Endothelial cell of umbilical vein (primary cell): ENCODE data around the gene KIF9. TPM values are rescaled to one million over a fixed set of nuclear protein-coding genes. Genes with fewer than 3 reads are reported as not detected.

Experiments
- BruUV-seq: library from RNA; stranded (reverse); fragments of 400-500 nt; replicated peaks from 2 replicates; lab custom pipeline; 2021; lab: Mats Ljungman, UMichigan
- CTCF ChIA-PET: fragments of 300-600, 350-600 bp; sonication (Branson Sonifier 250); formaldehyde crosslinking; loops from one replicate; lab custom pipeline; 2021; ENCODE audit warnings: antibody characterized with exemption, inconsistent platforms; lab: Charles Lee
- POLR2A ChIA-PET: fragments of 300-600, 350-600 bp; sonication (Branson Sonifier 250); formaldehyde crosslinking; loops from one replicate; lab custom pipeline; 2021; ENCODE audit warnings: antibody characterized with exemption, inconsistent platforms; lab: Charles Lee
- DNase-seq: peaks from one replicate; pipeline ENCODE4 v3.0.0-alpha.2; 2011; ENCODE audit warnings: low read depth, low spot score
- FAIRE-seq: peaks from 2 replicates; lab custom pipeline; 2011; peaks lifted over from hg19 to GRCh38; lab: Jason Lieb, UNC
- H2AFZ ChIP-seq: 2 replicates; pipeline ENCODE4 v1.6.0; 2012; ENCODE audit warnings: low read depth, low read length, control low read depth, inconsistent platforms
- H3K27ac ChIP-seq: 2 replicates; pipeline ENCODE4 v1.5.1; 2011; ENCODE audit warnings: low read depth, mild to moderate bottlenecking, control low read depth, low read length, moderate library complexity; ENCODE audit not compliant: insufficient read depth
- H3K27me3 ChIP-seq, 2 experiments: 2 replicates each; pipeline versions ENCODE4 v1.6.0 to v1.6.1; 2011; ENCODE audit warnings: low read length in 2 of 2, mixed read lengths in 1 of 2; ENCODE audit not compliant: control insufficient read depth in 2 of 2, insufficient read depth in 2 of 2
- H3K36me3 ChIP-seq, 2 experiments: 2 replicates in 1 of 2; 3 replicates in 1 of 2; pipeline ENCODE4 v1.5.1; 2011; ENCODE audit warnings: low read length in 2 of 2, mild to moderate bottlenecking in 1 of 2, moderate library complexity in 1 of 2; ENCODE audit not compliant: control insufficient read depth in 2 of 2, insufficient read depth in 2 of 2; ENCODE audit errors: extremely low read depth in 1 of 2
- H3K4me1 ChIP-seq: 3 replicates; pipeline ENCODE4 v1.5.1; 2011; ENCODE audit warnings: mild to moderate bottlenecking, low read length; ENCODE audit not compliant: control insufficient read depth, insufficient read depth; ENCODE audit errors: extremely low read depth
- H3K4me2 ChIP-seq: 2 replicates; pipeline ENCODE4 v1.6.1; 2011; ENCODE audit warnings: low read length, control low read depth, mixed read lengths; ENCODE audit not compliant: insufficient read depth
- H3K4me3 ChIP-seq, 3 experiments: fragments of 200-600 bp in 1 of 3; sonication (generic), shearing (Covaris generic) in 1 of 3; replicated peaks in 1 of 3; 2 replicates each; pipeline ENCODE4 v1.5.1; 2011 to 2016; ENCODE audit warnings: control low read depth in 3 of 3, low read length in 3 of 3, mild to moderate bottlenecking in 2 of 3, inconsistent platforms in 1 of 3, low read depth in 1 of 3, moderate library complexity in 1 of 3; ENCODE audit not compliant: insufficient read depth in 1 of 3
- H3K79me2 ChIP-seq: 2 replicates; pipeline ENCODE4 v1.6.0; 2012; ENCODE audit warnings: low read length, inconsistent platforms; ENCODE audit not compliant: control insufficient read depth, insufficient read depth
- H3K9ac ChIP-seq: replicated peaks from 2 replicates; pipeline ENCODE3; 2011; ENCODE audit warnings: low read length, control low read depth; ENCODE audit not compliant: insufficient read depth; ENCODE audit errors: extremely low read depth
- H3K9me1 ChIP-seq: replicated peaks from 3 replicates; pipeline ENCODE4 v1.6.0; 2011; ENCODE audit warnings: mild to moderate bottlenecking, low read length; ENCODE audit not compliant: control insufficient read depth, insufficient read depth; ENCODE audit errors: extremely low read depth
- H3K9me3 ChIP-seq: replicated peaks from 2 replicates; pipeline ENCODE4 v1.5.1; 2012; ENCODE audit warnings: low read length, inconsistent platforms; ENCODE audit not compliant: control insufficient read depth, insufficient read depth
- H4K20me1 ChIP-seq: replicated peaks from 2 replicates; pipeline ENCODE3; 2011; ENCODE audit warnings: mild to moderate bottlenecking, low read length; ENCODE audit not compliant: control insufficient read depth, insufficient read depth; ENCODE audit errors: extremely low read depth
- CTCF ChIP-seq, 2 donors: IDR thresholded peaks; 1 replicate in 1 of 2; 2 replicates in 1 of 2; pipeline ENCODE4 v1.5.1; 2011; ENCODE audit warnings: low read length in 2 of 2, mild to moderate bottlenecking in 2 of 2, moderate library complexity in 2 of 2, control low read depth in 1 of 2, inconsistent platforms in 1 of 2, low read depth in 1 of 2; ENCODE audit not compliant: insufficient read depth in 1 of 2; ENCODE audit errors: extremely low read depth in 1 of 2
- EZH2 ChIP-seq: IDR thresholded peaks from 2 replicates; pipeline ENCODE4 v1.6.1; 2012; ENCODE audit warnings: borderline replicate concordance, low read depth, mild to moderate bottlenecking, moderate library complexity, low read length, inconsistent platforms; ENCODE audit not compliant: severe bottlenecking
- FOS ChIP-seq: IDR thresholded peaks from 2 replicates; pipeline ENCODE4 v1.6.1; 2011; ENCODE audit warnings: mild to moderate bottlenecking, low read length, moderate library complexity, borderline replicate concordance; ENCODE audit not compliant: insufficient read depth
- GATA2 ChIP-seq: IDR thresholded peaks from 2 replicates; pipeline ENCODE4 v1.7.0; 2011; ENCODE audit warnings: low read depth, mild to moderate bottlenecking, moderate library complexity, mixed read lengths, low read length; ENCODE audit not compliant: insufficient read length, insufficient read depth
- JUN ChIP-seq: IDR thresholded peaks from 2 replicates; pipeline ENCODE4 v1.6.1; 2011; ENCODE audit warnings: borderline replicate concordance, low read depth; ENCODE audit not compliant: insufficient read length, insufficient read depth
- MYC ChIP-seq: IDR thresholded peaks from one replicate; pipeline ENCODE4 v1.6.1; 2011; ENCODE audit warnings: mild to moderate bottlenecking, low read depth, low read length
- POLR2A ChIP-seq: IDR thresholded peaks from 2 replicates; pipeline ENCODE4 v1.6.1; 2012; ENCODE audit warnings: low read depth, mild to moderate bottlenecking, control low read depth, low read length
- POLR2AphosphoS5 ChIP-seq: IDR thresholded peaks from 2 replicates; pipeline ENCODE4 v1.6.1; 2012; ENCODE audit warnings: low read depth, mild to moderate bottlenecking, control low read depth, low read length, moderate library complexity; ENCODE audit not compliant: insufficient read depth
- dilution Hi-C: fragments of 300-500 bp; cut with MboI; formaldehyde crosslinking; loops from one replicate; pipeline ENCODE4 v1.15.0; 2019; ENCODE audit warnings: low sequenced_read_pairs; ENCODE audit not compliant: extremely low pct_ligation_motif_present
- intact Hi-C: fragments of 100-400 bp; cut with micrococcal nuclease; formaldehyde crosslinking; loops from one replicate; pipeline ENCODE4 v1.10.0; 2022
- polyA plus RNA-seq, 4 experiments: library from polyadenylated mRNA; depleted of rRNA in 3 of 4; stranded (reverse) in 3 of 4; unstranded in 1 of 4; fragments of >200 nt; gene quantifications; 2 replicates each; pipeline versions ENCODE4 v1.2.1 to v1.2.3, GENCODE V29; 2011 to 2012; ENCODE audit warnings: missing spikeins in 1 of 4
- total RNA-seq: library from RNA; stranded (reverse); gene quantifications from 2 replicates; pipeline ENCODE4 v1.2.3, GENCODE V29; 2021
- TF ChIP-seq, protein P1 (sequence below): IDR thresholded peaks from 2 replicates; pipeline ENCODE4 v1.6.1; 2011; ENCODE audit not compliant: insufficient read depth, insufficient read length

The KIF9 gene
- total and polyA plus RNA-seq, 2 donors (not counting 3 experiments of a cell fraction or from before 2014, with no cell fraction given), result 20.5 to 22.4 TPM

DNA sequence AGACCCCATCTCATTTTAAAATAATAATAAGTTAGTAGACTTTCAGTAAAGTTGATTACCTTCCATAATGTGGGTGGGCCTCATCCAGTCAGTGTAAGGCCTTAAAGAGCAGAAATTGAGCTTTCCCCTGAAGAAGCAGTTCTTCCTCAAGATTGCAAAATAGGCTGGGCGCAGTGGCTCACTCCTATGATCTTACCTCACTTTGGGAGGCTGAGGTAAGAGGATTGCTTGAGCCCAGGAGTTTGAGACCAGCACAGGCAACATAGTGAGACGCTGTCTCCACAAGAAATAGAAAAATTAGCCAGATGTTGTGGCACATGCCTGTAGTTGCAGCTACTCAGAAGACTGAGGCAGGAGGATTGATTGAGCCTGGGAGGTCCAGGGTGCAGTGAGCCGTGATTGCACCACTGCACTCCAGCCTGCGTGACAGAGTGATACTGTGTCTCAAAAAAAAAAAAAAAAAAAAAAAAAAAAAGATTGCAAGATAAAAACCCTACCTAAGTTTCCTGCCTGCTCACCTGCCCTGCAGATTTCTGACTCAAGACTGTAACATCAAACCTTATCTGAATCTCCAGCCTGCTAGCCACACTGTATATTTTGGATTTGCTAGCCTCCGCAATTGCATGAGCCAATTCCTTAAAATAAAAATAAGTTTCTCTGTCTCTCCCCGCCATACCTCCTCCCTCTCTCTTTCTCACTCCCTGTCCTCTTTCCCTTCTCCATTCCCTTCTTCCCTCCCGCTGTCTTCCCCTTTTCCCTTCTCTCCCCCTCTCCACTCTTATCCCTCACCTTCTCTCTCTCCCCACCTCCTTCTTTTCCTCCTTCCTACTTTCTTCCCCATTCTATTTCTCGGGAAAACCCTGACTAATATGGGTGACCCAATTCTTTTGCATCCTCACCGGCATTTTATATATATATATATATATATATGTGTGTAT, 17.1 kb upstream of the KIF9 start:
- TF ChIP-seq POLR2AphosphoS5 (no peak), JUN (no peak), EZH2 (no peak), CTCF (IDR thresholded peaks at IDR 0.05; ENCODE audit: extremely low read depth in 1 of 2, insufficient read depth in 1 of 2, low read depth in 1 of 2, low read length in 2 of 2) (no peak), FOS (no peak), MYC (no peak), POLR2A (no peak), GATA2 (no peak)
- TF ChIP-seq, protein P1, sequence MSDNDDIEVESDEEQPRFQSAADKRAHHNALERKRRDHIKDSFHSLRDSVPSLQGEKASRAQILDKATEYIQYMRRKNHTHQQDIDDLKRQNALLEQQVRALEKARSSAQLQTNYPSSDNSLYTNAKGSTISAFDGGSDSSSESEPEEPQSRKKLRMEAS, result no peak
- dilution Hi-C loops, result no loop called here
- CTCF ChIA-PET, result no interaction called here
- H3K9ac ChIP-seq, result no peak overlapping the region
- no peak overlapping the region for H3K4me3 ChIP-seq
- no peaks in the 10 kb centered on the region for H3K9me1 ChIP-seq
- peaks cover 0 to 4% of the 10 kb centered on the region in 2 experiments for H3K36me3 ChIP-seq
- POLR2A ChIA-PET, result no interaction called here
- H4K20me1 ChIP-seq, result no peaks in the 10 kb centered on the region
- peaks cover 7% of the 10 kb centered on the region for H3K4me1 ChIP-seq
- intact Hi-C loops, result no loop called here
- FAIRE-seq (no peak), DNase-seq (no peak)
- H2AFZ ChIP-seq, result no peak overlapping the region
- peaks cover 39% of the 10 kb centered on the region for H3K79me2 ChIP-seq
- H3K9me3 ChIP-seq, result no peaks in the 10 kb centered on the region
- H3K27me3 ChIP-seq, result no peaks in the 10 kb centered on the region
- no peak overlapping the region for H3K27ac ChIP-seq
- BruUV-seq, result no TSS peak
- no peak overlapping the region for H3K4me2 ChIP-seq
